Right atrium auricular region (tissue), 2 donors: ENCODE measurements around the gene PTGIS. TPM values are rescaled to one million over a fixed set of nuclear protein-coding genes. Genes with fewer than 3 reads are reported as not detected.

Experiments
- DNase-seq: peaks from one replicate; pipeline ENCODE4 v3.0.0-alpha.2; 2019; ENCODE audit warnings: low spot score
- H3K27ac ChIP-seq, 2 donors: fragments of 200-600 bp; sonication (generic); 1 replicate in 1 of 2; 2 replicates in 1 of 2; pipeline ENCODE4 v1.5.1; 2016 to 2019
- H3K27me3 ChIP-seq, 2 donors: fragments of 200-600 bp; sonication (generic); one replicate each; pipeline versions ENCODE4 v1.5.1 to v1.6.0; 2017 to 2019
- H3K36me3 ChIP-seq: fragments of 200-600 bp; sonication (generic); one replicate; pipeline ENCODE4 v1.5.1; 2016
- H3K4me1 ChIP-seq, 2 donors: fragments of 200-600 bp; sonication (generic); one replicate each; pipeline versions ENCODE4 v1.5.1 to v1.6.0; 2017 to 2019
- H3K4me3 ChIP-seq, 2 donors: fragments of 200-600 bp; sonication (generic); 1 replicate in 1 of 2; 2 replicates in 1 of 2; pipeline ENCODE4 v1.5.1; 2017 to 2019; ENCODE audit warnings: mild to moderate bottlenecking in 1 of 2, moderate library complexity in 1 of 2
- H3K9me3 ChIP-seq, 2 donors: fragments of 200-600 bp; sonication (generic); one replicate each; pipeline ENCODE4 v1.5.1; 2019
- total RNA-seq, 2 donors: library from RNA; depleted of rRNA; stranded (reverse); fragments of >200 nt; gene quantifications; one replicate each; pipeline ENCODE4 v1.1.0, GENCODE V29; 2016
- TF ChIP-seq, protein P1 (sequence below), 2 donors: fragments of 200-600 bp; sonication (generic); IDR thresholded peaks; one replicate each; pipeline ENCODE4 v1.5.1; 2019; ENCODE audit warnings: antibody characterized with exemption in 2 of 2

PTGIS gene
- total RNA-seq, 2 donors from 2014 or later = 59.8 to 169 TPM

DNA sequence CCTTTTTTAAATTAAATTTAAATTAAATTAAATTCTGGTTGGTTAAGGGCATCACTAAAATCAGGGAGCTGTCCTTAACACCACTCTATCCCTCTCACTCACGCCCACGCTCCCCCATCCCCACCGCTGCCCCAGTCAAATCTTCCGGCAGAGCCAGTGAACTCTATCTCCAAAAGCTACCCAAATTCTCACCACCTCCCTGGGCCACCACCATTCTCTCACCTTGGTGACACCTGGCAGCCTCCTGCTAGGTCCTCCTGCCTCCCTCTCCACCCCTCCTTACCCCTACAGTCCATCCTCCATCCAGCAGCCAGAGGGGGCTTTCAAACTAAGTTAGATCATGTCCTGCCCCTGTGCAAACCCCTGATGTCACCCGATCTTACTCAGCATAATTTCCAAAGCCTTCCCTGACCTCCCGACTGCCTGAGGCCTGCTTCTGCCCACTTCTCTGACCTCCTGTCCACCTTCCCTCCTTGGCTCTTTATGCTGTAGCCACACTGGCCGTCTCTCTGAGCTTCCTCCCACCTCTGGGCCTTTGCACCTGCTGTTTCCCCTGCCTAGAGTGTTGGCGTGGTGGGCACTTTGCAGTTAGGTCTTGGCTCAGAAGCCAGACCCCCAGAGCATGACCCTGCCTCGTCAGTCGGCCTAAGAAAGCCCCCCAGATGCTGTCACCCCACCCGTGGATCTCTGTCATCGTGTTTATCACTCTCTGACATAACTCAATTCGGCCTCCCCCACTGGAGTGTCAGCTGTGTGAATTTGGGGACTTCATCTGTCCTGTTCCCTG is 24.7 kb downstream of the PTGIS start:
- Histone ChIP-seq H3K9me3 (peaks cover 0 to 4% of the 10 kb centered on the region in 2 donors), H3K27ac (no peak overlapping the region), H3K4me1 (no peaks in the 10 kb centered on the region), H3K27me3 (no peaks in the 10 kb centered on the region), H3K4me3 (no peak overlapping the region), H3K36me3 (peaks cover 33% of the 10 kb centered on the region)
- TF ChIP-seq, protein P1, sequence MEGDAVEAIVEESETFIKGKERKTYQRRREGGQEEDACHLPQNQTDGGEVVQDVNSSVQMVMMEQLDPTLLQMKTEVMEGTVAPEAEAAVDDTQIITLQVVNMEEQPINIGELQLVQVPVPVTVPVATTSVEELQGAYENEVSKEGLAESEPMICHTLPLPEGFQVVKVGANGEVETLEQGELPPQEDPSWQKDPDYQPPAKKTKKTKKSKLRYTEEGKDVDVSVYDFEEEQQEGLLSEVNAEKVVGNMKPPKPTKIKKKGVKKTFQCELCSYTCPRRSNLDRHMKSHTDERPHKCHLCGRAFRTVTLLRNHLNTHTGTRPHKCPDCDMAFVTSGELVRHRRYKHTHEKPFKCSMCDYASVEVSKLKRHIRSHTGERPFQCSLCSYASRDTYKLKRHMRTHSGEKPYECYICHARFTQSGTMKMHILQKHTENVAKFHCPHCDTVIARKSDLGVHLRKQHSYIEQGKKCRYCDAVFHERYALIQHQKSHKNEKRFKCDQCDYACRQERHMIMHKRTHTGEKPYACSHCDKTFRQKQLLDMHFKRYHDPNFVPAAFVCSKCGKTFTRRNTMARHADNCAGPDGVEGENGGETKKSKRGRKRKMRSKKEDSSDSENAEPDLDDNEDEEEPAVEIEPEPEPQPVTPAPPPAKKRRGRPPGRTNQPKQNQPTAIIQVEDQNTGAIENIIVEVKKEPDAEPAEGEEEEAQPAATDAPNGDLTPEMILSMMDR (IDR thresholded peaks at IDR 0.05) = no peak
- peak; percentile 40 for DNase-seq

DNA sequence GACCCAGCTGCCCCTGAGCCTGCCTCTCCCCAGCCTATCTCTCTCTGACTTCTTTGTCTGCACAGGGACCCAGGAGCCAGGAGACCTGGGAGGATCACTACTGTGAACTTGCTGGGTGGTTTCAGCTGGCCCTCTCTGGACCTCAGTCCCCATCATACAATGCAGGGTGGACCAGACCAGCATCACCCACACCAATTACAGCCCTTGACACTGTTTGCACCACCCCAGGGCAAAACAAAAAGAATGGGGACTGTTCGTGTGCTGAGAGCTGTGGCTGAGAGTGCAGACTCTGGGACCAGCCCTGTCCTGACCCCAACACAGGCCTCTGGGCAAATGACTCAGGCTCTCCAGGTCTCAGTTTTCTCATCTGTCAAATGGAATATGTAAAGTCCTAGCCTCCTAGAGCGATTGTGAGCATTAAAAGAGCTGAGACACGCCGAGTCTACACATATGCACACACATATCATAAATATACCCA is 25.4 kb downstream of the PTGIS start:
- Histone ChIP-seq H3K27ac (no peak overlapping the region), H3K4me1 (no peaks in the 10 kb centered on the region), H3K4me3 (no peak overlapping the region), H3K9me3 (peaks cover 0 to 4% of the 10 kb centered on the region in 2 donors), H3K27me3 (no peaks in the 10 kb centered on the region), H3K36me3 (peaks cover 33% of the 10 kb centered on the region)
- peak; percentile 46 for DNase-seq
- TF ChIP-seq, protein P1 (IDR thresholded peaks at IDR 0.05) = no peak

DNA sequence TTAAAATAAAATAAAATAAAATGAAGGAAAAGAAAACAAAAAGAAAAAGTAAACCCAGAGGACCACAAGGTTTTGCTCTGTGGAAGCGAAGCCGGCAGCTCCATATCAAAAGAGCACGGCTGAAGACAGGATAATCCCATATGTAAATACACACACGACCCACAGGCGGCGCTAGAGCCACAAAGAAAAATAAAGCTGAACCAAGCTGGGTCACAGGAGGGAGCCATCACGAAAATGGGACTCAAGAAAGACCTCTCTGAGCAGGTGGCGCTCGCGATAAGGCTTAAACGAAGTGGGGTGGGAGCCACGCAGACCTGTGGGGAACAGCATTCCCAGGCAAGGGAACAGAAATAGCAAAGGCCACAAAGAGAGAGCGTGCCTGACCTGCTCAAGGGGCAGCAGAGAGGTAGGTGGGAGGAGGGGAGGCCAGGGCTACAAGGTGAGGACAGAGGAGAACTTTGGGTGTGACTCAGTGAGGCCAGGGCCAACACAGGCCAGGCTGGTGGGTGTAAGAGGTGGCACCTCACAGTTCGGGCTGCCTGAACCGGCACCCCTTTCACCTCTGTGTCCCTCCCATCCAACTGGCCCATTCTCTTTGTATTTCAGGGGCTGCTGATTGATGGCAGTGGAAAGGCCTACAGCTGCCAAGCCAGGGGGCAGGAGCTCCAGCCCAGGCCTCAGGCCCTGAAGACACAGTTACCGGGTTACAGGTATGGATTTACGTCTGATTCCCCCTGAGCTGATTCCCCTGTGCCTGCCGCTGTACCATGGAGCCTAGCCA is 26.0 kb downstream of the PTGIS start:
- no peak overlapping the region for H3K27ac ChIP-seq
- TF ChIP-seq, protein P1 (IDR thresholded peaks at IDR 0.05) = peak; percentile 74 to 83
- peaks cover 36% of the 10 kb centered on the region for H3K36me3 ChIP-seq
- no peaks in the 10 kb centered on the region for H3K4me1 ChIP-seq
- no peak overlapping the region for H3K4me3 ChIP-seq
- H3K27me3 ChIP-seq = no peaks in the 10 kb centered on the region
- H3K9me3 ChIP-seq = peaks cover 0 to 4% of the 10 kb centered on the region in 2 donors
- DNase-seq = peak; percentile 83

DNA sequence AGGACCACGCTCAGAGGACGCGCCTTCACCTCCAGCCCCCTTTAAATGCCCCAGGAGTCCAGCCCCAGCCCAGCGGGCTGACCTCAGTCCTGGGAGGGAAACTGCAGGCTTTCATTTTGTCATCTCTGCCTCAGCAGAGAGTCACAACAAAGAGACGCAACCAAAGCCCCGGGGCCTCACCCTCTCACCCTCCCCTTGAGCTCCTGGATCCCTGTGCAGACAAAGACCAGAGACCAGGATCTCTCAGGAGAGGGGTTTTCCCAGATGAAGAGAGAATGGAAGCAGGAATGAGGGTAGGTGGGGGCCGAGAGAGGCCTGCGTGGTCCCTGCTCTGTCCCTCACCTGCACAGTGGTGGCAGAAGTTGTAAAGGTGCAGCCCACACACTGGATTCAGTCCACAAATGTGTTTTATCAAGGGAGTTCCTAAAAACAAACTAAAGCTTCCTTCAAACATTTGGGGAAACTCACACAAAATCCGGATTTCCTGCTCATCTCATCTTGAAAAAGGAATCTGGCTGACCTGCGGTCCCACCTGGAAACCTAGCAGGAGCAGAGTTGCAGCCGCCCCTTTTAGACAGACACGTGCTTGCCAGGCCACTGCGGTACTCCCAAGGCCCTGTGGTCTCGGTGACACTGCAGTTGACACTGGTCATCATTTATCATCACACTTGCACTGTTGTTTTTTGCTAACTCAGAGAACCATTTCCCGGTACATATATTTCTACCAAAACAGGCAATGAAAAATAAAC is 27.1 kb downstream of the PTGIS start:
- DNase-seq = peak; percentile 52
- Histone ChIP-seq H3K27me3 (no peaks in the 10 kb centered on the region), H3K9me3 (peaks cover 0 to 4% of the 10 kb centered on the region in 2 donors), H3K36me3 (peaks cover 32% of the 10 kb centered on the region), H3K4me3 (no peak overlapping the region), H3K4me1 (no peaks in the 10 kb centered on the region), H3K27ac (no peak overlapping the region)
- TF ChIP-seq, protein P1 (IDR thresholded peaks at IDR 0.05) = no peak

DNA sequence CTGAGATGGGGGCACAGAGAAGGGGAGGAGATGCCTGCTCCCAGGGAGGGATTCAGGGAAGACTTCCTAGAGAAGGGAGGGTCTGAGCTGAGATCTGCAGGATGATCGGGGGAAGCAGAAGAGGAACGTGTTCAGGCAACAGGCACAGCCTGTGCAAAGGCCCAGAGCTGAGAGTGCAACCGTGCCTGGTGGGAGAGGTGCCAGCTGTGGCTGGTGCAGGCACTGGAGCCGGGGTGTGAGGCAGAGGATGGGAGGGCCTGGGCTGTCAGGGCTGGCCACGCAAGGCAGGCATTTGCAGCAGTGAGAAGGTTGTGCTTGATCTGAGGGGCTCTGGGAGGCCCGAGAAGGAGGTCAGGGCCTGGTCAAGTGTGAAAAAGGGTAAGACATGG is 27.7 kb downstream of the PTGIS start:
- H3K27ac ChIP-seq = no peak overlapping the region
- H3K4me3 ChIP-seq = no peak overlapping the region
- peak; percentile 43 for DNase-seq
- no peaks in the 10 kb centered on the region for H3K27me3 ChIP-seq
- no peaks in the 10 kb centered on the region for H3K4me1 ChIP-seq
- H3K9me3 ChIP-seq = no peaks in the 10 kb centered on the region
- TF ChIP-seq, protein P1 (IDR thresholded peaks at IDR 0.05) = no peak
- peaks cover 27% of the 10 kb centered on the region for H3K36me3 ChIP-seq
